Measurements from ENCODE around the gene DDX21.
"Not testable (repeated sequence)": the region's sequence is repeated elsewhere in the genome, so short reads cannot be mapped to it uniquely, and the experiment has no call there.

DDX21 gene

GRCh38 chr10:68955832-68956532 is at the start of gene DDX21:
TSS of gene DDX21 (plus strand) at chr10:68956170. CDS start at chr10:68956226, 56 bp downstream.
- DNase-seq (ENCODE audit: extremely low read depth in 1 of 2, low read depth in 1 of 2), result peak; percentile 76 to 91

DNA sequence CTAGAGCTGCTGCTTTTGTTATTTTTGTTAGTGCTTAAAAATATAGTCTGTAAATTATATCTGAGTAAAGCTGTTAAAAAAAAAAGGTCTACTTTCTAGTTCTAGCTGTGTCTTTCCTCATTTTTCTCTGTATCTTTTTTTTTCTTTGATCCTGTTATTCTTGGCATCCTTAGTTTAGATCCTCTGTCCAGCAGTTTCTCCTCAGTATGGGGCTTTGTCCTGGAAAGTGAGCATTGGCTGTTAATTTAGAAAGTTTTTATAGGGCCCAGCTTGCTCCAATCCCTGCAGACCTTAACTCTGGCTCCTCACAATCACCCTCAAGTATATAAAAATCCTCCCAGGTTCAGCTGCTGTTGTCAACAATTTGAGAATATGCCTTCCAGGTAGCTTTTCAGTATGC is 31.4 kb upstream of the DDX21 start:
- DNase-seq (ENCODE audit: extremely low read depth in 1 of 2, low read depth in 1 of 2), result no peak

DNA sequence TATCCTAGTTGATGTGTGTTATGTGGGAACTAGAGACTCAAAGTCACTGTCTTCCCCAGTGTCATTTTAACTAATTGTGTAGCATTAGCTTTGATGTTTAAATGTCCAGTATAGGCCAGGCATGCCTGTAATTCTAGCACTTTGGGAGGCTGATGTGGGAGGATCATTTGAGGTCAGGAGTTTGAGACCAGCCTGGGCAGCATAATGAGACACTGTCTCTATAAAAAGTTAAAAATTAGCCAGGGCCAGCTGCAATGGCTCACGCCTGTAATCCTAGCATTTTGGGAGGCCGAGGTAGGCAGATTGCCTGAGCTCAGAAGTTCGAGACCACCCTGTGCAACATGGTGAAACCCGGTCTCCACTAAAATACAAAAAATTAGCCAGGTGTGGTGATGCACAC is 30.5 kb upstream of the DDX21 start:
- DNase-seq (ENCODE audit: extremely low read depth in 1 of 2, low read depth in 1 of 2), result no peak

GRCh38 chr10:68929157-68929556 is 26.8 kb upstream of the DDX21 start:
- not testable (repeated sequence) for DNase-seq (ENCODE audit: extremely low read depth in 1 of 2, low read depth in 1 of 2)

- DNase-seq (ENCODE audit: extremely low read depth in 1 of 2, low read depth in 1 of 2), result not testable (repeated sequence)
Observed at GRCh38 chr10:68929888-68930287, 26.1 kb upstream of the DDX21 start.

DNA sequence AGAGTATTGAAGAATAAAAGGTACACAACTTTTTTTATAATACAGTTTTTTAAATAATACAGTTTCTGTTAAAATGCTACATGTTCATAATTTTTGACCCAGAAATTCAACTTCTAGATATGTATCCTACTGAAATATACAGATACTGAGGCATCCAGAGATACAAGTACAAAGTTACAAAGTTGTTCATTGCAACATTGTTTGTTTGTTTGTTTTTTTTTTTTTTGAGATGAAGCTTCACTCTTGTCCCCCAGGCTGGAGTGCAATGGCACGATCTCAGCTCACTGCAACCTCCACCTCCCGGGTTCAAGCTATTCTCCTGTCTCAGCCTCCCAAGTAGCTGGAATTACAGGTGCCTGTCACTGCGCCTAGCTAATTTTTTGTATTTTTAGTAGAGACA is 23.1 kb upstream of the DDX21 start:
- DNase-seq (ENCODE audit: extremely low read depth in 1 of 2, low read depth in 1 of 2), result not testable (repeated sequence)

- DNase-seq (ENCODE audit: extremely low read depth in 1 of 2, low read depth in 1 of 2), result no peak
Observed at GRCh38 chr10:68934994-68935393, 21.0 kb upstream of the DDX21 start.

DNA sequence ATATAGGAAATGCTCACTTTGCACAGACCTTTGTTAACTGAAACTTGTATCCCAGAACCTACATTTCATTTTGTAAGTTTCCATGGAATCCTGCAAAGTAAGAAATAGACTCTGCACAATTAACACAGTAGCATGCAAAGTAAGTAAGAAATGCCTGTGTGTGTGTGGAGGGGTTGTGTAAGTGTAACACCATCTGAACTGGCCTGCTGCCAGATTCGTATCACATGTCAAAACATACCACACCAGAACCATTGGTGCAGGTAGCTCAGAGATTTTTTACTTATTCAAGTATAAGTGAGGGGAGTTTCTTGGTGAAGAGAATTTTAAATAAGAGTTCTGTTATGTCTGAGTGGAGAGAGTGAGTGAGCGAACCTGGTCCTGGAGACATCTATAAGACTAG is 17.9 kb upstream of the DDX21 start:
- no peak for DNase-seq (ENCODE audit: extremely low read depth in 1 of 2, low read depth in 1 of 2)

DNA sequence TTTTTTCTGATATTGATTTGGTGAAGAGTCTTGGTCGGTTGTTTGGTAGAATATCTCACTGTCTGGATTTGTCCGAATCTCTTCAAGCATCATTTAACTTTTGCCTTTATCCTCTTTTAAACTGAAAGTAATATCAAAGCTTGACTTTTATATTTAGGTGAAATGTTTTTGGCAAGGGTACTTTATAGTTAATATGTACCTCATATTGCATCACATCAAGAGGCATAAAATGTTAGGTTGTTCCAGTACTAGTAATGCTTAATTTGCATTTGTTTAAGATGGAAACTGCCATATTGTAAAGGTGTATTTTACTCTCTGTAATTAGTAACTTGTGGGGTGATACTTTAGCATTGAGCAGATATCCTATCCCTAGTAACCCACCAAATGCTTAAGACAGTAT is 17.1 kb upstream of the DDX21 start:
- no peak for DNase-seq (ENCODE audit: extremely low read depth in 1 of 2, low read depth in 1 of 2)

GRCh38 chr10:68940917-68941316 is 15.1 kb upstream of the DDX21 start:
- DNase-seq (ENCODE audit: extremely low read depth in 1 of 2, low read depth in 1 of 2), result not testable (repeated sequence)

DNA sequence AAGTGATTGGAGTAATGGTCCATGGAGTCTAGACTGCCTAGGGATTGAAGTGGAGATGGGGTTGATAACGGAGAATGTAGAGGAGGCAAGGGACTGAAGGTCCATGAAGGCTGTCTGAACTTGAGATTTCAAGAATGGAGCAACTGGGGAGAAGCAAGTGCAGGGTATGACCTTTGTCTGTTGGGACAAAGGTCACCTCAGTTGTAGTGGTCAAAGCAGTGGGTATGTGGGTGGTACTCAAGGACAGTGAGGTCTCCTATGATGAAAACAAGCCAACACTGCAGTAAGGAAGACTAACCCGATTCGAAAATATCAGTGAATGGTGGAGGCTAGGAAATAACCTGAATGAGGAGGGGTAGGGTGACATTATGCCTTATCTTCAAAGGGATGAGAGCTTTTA is 5.4 kb upstream of the DDX21 start:
- no peak for DNase-seq (ENCODE audit: extremely low read depth in 1 of 2, low read depth in 1 of 2)

DNA sequence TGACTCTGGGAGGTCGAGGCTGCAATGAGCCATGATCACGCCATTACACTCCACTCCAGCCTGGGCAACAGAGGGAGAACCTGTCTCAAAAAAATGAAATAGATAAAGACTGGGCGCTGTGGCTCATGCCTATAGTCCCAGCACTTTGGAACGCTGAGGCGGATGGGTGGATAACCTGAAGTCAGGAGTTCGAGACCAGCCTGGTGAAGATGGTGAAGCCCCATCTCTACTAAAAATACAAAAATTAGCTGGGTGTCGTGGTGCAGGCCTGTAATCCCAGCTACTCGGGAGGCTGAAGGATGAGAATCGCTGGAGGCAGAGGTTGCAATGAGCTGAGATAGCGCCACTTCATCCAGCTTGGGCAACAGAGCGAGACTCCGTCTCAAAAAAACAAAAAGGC is 1.1 kb upstream of the DDX21 start:
- DNase-seq (ENCODE audit: extremely low read depth in 1 of 2, low read depth in 1 of 2), result no peak

GRCh38 chr10:68955355-68955831 is 577 bp upstream of the DDX21 start:
- peak in 1 of 2 donors; percentile 2 for DNase-seq (ENCODE audit: extremely low read depth in 1 of 2, low read depth in 1 of 2)

DNA sequence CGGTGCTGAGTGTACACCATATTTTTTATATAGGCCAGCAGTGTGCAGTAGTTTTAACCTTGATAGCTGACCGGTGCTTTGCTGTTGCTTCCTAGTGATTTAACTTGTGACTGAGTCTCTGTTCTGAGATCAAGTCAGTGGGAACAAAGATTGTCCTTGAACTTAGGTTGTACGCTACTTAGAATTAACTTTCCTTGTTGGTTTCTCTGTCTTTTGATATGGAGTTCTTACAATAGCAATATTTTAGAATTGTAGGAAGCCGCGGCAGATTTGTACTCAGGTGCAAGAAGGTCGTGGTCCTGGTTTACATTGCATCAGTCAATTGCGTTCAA is 1.3 kb downstream of the DDX21 start:
- DNase-seq (ENCODE audit: extremely low read depth in 1 of 2, low read depth in 1 of 2), result no peak

DNA sequence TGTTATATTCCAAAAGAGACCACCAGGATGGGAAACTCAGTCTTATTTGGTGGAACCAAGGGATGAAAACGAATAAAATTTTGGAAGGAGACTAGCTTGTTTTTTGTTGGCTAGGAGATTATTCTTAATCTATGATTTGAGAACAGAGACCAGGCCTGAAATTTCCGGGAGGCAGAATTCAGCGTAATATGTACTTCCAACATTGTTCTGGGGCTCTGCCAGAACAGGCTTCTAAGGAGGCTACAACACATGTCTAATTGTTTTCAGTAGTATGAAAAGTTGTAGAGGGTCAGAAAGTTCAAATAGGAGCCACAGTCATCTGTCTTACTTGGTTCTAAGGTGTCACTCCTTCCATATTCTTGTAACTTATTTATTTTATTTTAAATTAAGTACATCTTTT is 1.7 kb downstream of the DDX21 start:
- no peak for DNase-seq (ENCODE audit: extremely low read depth in 1 of 2, low read depth in 1 of 2)

DNA sequence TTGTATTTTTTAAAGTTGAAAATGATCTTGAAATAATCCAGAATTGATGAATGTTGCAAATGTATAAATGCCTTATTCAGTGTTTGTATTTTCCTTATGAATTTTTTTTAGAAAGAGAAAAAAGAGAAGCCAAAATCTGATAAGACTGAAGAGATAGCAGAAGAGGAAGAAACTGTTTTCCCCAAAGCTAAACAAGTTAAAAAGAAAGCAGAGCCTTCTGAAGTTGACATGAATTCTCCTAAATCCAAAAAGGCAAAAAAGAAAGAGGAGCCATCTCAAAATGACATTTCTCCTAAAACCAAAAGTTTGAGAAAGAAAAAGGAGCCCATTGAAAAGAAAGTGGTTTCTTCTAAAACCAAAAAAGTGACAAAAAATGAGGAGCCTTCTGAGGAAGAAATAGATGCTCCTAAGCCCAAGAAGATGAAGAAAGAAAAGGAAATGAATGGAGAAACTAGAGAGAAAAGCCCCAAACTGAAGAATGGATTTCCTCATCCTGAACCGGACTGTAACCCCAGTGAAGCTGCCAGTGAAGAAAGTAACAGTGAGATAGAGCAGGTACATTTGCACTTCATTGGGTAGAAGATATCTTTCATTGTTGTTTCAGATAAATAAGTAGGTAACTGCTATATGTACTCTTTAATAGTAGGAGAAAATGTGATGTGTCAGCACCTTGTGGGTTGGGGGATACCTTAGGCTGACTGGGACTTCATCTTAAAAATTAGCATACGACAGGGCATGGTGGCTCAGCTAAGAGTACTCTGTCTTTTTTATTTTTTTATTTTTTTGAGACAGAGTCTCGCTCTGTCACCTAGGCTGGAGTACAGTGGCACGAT is 3.9 kb downstream of the DDX21 start:
- no peak for DNase-seq (ENCODE audit: extremely low read depth in 1 of 2, low read depth in 1 of 2)

GRCh38 chr10:68963151-68963550 is 7.2 kb downstream of the DDX21 start:
- DNase-seq (ENCODE audit: extremely low read depth in 1 of 2, low read depth in 1 of 2), result no peak

DNA sequence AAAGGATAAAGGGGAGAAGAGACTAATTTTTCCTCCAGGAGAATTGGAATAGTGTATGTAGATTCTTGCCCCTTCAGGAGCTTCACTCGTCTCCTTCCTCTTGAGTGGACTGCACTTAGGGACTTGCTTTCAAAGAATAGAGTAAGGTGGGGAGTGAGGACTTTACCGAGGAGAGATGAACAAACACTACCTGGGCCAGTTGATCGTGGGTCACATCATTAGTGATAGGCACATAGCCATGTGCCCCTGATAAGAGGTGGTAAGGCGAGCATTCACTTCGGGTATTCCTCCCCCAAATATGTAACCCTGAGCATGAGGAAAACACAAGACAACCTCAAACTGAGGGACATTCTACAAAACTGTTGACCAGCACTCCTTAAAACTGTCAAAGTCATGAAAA is 18.0 kb downstream of the DDX21 start:
- DNase-seq (ENCODE audit: extremely low read depth in 1 of 2, low read depth in 1 of 2), result no peak

DNA sequence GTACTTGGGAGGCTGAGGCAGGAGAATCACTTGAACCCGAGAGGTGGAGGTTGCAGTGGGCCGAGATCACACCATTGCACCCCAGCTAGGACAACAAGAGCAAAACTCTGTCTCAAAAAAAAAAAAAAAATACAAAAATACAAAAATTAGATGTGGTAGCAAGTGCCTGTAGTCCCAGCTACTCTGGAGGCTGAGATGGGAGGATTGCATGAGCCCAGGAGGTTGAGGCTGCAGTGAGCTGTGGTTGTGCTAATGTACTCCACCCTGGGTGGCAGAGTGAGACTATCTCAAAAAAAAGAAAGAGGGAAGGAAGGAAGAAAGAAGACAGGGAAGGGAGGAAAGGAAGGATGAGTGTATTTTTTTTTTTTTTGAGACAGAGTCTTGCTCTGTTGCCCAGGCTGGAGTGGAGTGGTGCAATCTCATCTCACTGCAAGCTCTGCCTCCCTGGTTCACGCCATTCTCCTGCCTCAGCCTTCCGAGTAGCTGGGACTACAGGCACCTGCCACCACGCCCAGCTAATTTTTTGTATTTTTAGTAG is 20.0 kb downstream of the DDX21 start:
- DNase-seq (ENCODE audit: extremely low read depth in 1 of 2, low read depth in 1 of 2), result not testable (repeated sequence)

DNA sequence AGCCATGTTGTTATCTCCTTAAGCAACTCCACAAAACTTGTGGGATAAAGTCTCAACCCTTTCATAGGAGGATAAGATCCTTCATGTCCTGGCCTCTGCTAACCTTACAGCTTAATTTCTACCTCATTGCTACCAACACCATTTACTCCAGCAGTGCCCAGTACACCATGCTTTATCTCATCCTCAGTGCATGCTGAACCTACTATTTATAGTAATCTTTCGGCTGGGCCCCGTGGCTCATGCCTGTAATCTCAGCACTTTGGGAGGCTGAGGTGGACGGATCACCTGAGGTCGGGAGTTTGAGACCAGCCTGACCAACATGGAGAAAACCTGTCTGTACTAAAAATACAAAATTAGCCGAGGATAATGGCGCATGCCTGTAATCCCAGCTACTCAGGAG is 23.8 kb downstream of the DDX21 start:
- not testable (repeated sequence) for DNase-seq (ENCODE audit: extremely low read depth in 1 of 2, low read depth in 1 of 2)

DNA sequence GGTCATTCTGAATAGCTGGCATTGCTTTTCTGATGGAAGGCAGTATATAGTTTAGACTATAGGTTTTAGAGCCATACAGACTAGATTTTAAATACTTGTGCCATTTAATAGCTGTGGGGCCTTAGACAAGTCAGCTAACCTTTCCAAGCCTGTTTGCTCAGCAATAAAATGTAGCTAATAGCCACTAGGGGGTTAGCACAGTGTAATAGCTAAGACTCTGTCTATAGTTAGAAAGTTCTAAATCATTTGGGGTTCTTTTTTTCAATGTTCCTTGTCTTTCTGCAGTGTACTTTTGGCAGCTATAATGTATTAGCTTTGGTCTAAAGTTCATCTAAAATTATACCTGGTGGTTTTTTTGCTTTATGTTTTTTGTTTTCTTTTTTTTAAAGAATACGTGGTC is 25.1 kb downstream of the DDX21 start:
- no peak for DNase-seq (ENCODE audit: extremely low read depth in 1 of 2, low read depth in 1 of 2)

DNA sequence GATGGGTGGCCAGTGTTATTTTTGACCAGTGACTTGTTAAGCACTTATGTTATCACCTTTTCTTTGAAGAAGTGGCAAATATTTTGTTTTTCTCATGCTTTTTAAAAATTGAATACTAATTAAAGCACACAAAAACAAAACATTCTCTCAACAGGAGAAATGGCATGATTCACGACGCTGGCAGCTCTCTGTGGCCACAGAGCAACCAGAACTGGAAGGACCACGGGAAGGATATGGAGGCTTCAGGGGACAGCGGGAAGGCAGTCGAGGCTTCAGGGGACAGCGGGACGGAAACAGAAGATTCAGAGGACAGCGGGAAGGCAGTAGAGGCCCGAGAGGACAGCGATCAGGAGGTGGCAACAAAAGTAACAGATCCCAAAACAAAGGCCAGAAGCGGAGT is 26.4 kb downstream of the DDX21 start:
- no peak for DNase-seq (ENCODE audit: extremely low read depth in 1 of 2, low read depth in 1 of 2)
